ENCODE results near the gene NGF. TPM values are rescaled to one million over a fixed set of nuclear protein-coding genes. Genes with fewer than 3 reads are reported as not detected.

Gene NGF
- total and polyA plus RNA-seq, 2 of the 4 experiments (the other 2 are of a cell fraction), result 12.5 to 21.7 TPM

DNA sequence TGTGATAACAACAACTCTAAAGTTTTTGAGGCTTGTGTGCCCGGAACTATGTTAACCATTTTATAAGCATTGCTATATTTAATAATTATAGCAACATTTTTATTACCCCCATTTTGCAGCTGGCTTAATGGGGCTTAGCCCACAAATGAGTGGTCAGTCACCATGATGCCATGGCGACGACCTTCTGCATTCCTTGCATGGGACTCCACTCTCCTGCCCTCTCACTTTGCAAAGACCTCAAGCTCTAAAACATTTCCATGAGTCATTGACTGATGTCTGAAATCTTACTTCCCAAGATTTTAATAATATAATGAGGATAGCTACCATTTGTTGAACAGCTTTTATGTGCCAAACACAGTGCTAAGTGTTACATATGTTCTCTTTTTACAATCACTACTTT, 15.4 kb downstream of the NGF start:
- Histone ChIP-seq H3K23ac (ENCODE audit: low read depth, low read length) (no peak overlapping the region), H4K8ac (ENCODE audit: low read depth in 2 of 2, low read length in 2 of 2) (no peak overlapping the region), H2AFZ (replicated peaks; ENCODE audit: low read length, poor library complexity) (no peak overlapping the region), H3K56ac (ENCODE audit: extremely low read depth, insufficient read depth, low read length) (no peak overlapping the region), H3K4me1 (ENCODE audit: control insufficient read depth, insufficient read depth, low read length) (peaks cover 18% of the 10 kb centered on the region), H3K18ac (ENCODE audit: low read depth, low read length) (no peak overlapping the region), H3K9me1 (ENCODE audit: insufficient read depth, low read length) (peaks cover 7% of the 10 kb centered on the region; the same call in 1 of the 2 replicates), H4K5ac (ENCODE audit: low read depth, low read length) (no peak overlapping the region), H2BK20ac (ENCODE audit: low read depth, low read length) (no peak overlapping the region), H2BK5ac (ENCODE audit: low read depth, low read length, poor library complexity, severe bottlenecking) (no peak overlapping the region), H2BK120ac (ENCODE audit: low read depth, low read length) (no peak overlapping the region), H3K4ac (ENCODE audit: low read depth, low read length) (no peak overlapping the region), H3K14ac (replicated peaks; ENCODE audit: low read depth, low read length) (no peak overlapping the region), H3K9ac (ENCODE audit: low read depth, low read length) (no peak overlapping the region), H3K36me3 (ENCODE audit: control insufficient read depth, insufficient read depth, low read length) (no peaks in the 10 kb centered on the region), H3K27ac (ENCODE audit: insufficient read depth, low read length) (no peak overlapping the region), H3K79me1 (ENCODE audit: low read depth in 1 of 2, low read length in 2 of 2) (peaks cover 4 to 29% of the 10 kb centered on the region in 2 experiments), H2AK5ac (ENCODE audit: low read depth, low read length) (no peak overlapping the region), H3K4me3 (ENCODE audit: insufficient read depth, low read depth, low read length) (no peak overlapping the region), H3K4me2 (ENCODE audit: low read depth, low read length) (no peak overlapping the region), H4K91ac (ENCODE audit: insufficient read depth, low read depth, low read length) (no peak overlapping the region), H3K27me3 (ENCODE audit: control insufficient read depth, insufficient read depth, low read length) (no peaks in the 10 kb centered on the region; the same call in 1 of the 2 replicates), H2AK9ac (replicated peaks; ENCODE audit: low read depth, low read length, poor library complexity) (no peak overlapping the region), H3K9me3 (ENCODE audit: control insufficient read depth, insufficient read depth, low read length) (no peaks in the 10 kb centered on the region), H4K20me1 (ENCODE audit: insufficient read depth, low read length) (no peaks in the 10 kb centered on the region), H2BK15ac (ENCODE audit: low read depth, low read length) (no peak overlapping the region)
- CTCF ChIA-PET, result interaction anchor here (1.1 kb wide), 1 partner anchor 147 kb away, joined by 3 read pairs; no protein-coding TSS in a partner anchor
- peak; percentile 50 for ATAC-seq (ENCODE audit: low read depth)
- peak; percentile 66 for DNase-seq
- POLR2A ChIA-PET (ENCODE audit: unreplicated experiment), result interaction anchor here (0.5 kb wide), 1 partner anchor 180 kb away, joined by 3 read pairs; no protein-coding TSS in a partner anchor
- no peak for TF ChIP-seq RCOR1 (IDR thresholded peaks at IDR 0.05; ENCODE audit: insufficient replicate concordance, low read length)
- TF ChIP-seq BHLHE40 (IDR thresholded peaks at IDR 0.05; ENCODE audit: low read depth, low read length), result no peak
- TF ChIP-seq NFE2L2 (IDR thresholded peaks at IDR 0.05; ENCODE audit: low read depth, low read length), result no peak
- TF ChIP-seq CHD1 (IDR thresholded peaks at IDR 0.05; ENCODE audit: low read depth, low read length), result no peak
- TF ChIP-seq MAZ (IDR thresholded peaks at IDR 0.05; ENCODE audit: borderline replicate concordance, low read depth, low read length), result no peak
- TF ChIP-seq RAD21 (IDR thresholded peaks at IDR 0.05; ENCODE audit: low read length), result no peak
- no peak for TF ChIP-seq MAFK (IDR thresholded peaks at IDR 0.05; ENCODE audit: low read depth, low read length)
- TF ChIP-seq POLR2A (IDR thresholded peaks at IDR 0.05; ENCODE audit: low read depth, low read length), result no peak; the same call in 1 of the 2 replicates
- TF ChIP-seq CEBPB (IDR thresholded peaks at IDR 0.05; ENCODE audit: low read depth, low read length), result no peak
- TF ChIP-seq, protein P1, sequence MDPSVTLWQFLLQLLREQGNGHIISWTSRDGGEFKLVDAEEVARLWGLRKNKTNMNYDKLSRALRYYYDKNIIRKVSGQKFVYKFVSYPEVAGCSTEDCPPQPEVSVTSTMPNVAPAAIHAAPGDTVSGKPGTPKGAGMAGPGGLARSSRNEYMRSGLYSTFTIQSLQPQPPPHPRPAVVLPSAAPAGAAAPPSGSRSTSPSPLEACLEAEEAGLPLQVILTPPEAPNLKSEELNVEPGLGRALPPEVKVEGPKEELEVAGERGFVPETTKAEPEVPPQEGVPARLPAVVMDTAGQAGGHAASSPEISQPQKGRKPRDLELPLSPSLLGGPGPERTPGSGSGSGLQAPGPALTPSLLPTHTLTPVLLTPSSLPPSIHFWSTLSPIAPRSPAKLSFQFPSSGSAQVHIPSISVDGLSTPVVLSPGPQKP (IDR thresholded peaks at IDR 0.05; ENCODE audit: borderline replicate concordance, low read depth, low read length), result no peak
- no peak for TF ChIP-seq MXI1 (IDR thresholded peaks at IDR 0.05; ENCODE audit: borderline replicate concordance, low read depth, low read length)
- TF ChIP-seq RFX5 (IDR thresholded peaks at IDR 0.05; ENCODE audit: low read depth, low read length), result no peak
- TF ChIP-seq FOS (IDR thresholded peaks at IDR 0.05; ENCODE audit: low read depth, low read length), result no peak
- TF ChIP-seq SMC3 (IDR thresholded peaks at IDR 0.05; ENCODE audit: low read depth, low read length), result no peak
- TF ChIP-seq, protein P2, sequence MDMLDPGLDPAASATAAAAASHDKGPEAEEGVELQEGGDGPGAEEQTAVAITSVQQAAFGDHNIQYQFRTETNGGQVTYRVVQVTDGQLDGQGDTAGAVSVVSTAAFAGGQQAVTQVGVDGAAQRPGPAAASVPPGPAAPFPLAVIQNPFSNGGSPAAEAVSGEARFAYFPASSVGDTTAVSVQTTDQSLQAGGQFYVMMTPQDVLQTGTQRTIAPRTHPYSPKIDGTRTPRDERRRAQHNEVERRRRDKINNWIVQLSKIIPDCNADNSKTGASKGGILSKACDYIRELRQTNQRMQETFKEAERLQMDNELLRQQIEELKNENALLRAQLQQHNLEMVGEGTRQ (IDR thresholded peaks at IDR 0.05; ENCODE audit: low read depth, low read length), result no peak
- TF ChIP-seq, protein P3, sequence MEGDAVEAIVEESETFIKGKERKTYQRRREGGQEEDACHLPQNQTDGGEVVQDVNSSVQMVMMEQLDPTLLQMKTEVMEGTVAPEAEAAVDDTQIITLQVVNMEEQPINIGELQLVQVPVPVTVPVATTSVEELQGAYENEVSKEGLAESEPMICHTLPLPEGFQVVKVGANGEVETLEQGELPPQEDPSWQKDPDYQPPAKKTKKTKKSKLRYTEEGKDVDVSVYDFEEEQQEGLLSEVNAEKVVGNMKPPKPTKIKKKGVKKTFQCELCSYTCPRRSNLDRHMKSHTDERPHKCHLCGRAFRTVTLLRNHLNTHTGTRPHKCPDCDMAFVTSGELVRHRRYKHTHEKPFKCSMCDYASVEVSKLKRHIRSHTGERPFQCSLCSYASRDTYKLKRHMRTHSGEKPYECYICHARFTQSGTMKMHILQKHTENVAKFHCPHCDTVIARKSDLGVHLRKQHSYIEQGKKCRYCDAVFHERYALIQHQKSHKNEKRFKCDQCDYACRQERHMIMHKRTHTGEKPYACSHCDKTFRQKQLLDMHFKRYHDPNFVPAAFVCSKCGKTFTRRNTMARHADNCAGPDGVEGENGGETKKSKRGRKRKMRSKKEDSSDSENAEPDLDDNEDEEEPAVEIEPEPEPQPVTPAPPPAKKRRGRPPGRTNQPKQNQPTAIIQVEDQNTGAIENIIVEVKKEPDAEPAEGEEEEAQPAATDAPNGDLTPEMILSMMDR (conservative IDR thresholded peaks at IDR 0.05; ENCODE audit: low read depth, low read length), result no peak
- WGBS, 2 experiments (ENCODE audit: extremely low coverage in 2 of 2, insufficient read length in 1 of 2), result no CpG with 5 or more reads among the region's 3 CpGs
- in situ Hi-C loops (cut with MboI; ENCODE audit: low sequenced_read_pairs), result loop anchor here (25.0 kb wide), 1 partner anchor 585 kb away; no protein-coding TSS in a partner anchor
- dilution Hi-C loops (cut with HindIII; ENCODE audit: low sequenced_read_pairs, unreplicated experiment), result no loop called here
- intact Hi-C loops (cut with micrococcal nuclease), result no loop called here
- BruUV-seq (replicated peaks), result no TSS peak

Measured in IMR-90 (cell line).